ENCODE data around the gene KCNH2.

Gene KCNH2

GRCh38 chr7:150948791-150949251 is 29.3 kb downstream of the KCNH2 start (continued):
- TF ChIP-seq ZNF274 (IDR thresholded peaks at IDR 0.05; ENCODE audit: low read length) (no peak), ZNF274 (tag by site-specific recombination; IDR thresholded peaks at IDR 0.05; ENCODE audit: borderline replicate concordance) (no peak), HOXC10 (CRISPR knock-in tag; IDR thresholded peaks at IDR 0.05) (no peak), RBAK (tag by site-specific recombination; IDR thresholded peaks at IDR 0.05) (no peak), SP2 (tag by site-specific recombination; IDR thresholded peaks at IDR 0.05) (no peak), ZNF585B (tag by site-specific recombination; IDR thresholded peaks at IDR 0.05) (no peak), ZNF548 (tag by site-specific recombination; IDR thresholded peaks at IDR 0.05) (no peak), ZNF629 (tag by site-specific recombination; IDR thresholded peaks at IDR 0.05) (no peak), ZNF624 (tag by site-specific recombination; IDR thresholded peaks at IDR 0.05) (no peak)

DNA sequence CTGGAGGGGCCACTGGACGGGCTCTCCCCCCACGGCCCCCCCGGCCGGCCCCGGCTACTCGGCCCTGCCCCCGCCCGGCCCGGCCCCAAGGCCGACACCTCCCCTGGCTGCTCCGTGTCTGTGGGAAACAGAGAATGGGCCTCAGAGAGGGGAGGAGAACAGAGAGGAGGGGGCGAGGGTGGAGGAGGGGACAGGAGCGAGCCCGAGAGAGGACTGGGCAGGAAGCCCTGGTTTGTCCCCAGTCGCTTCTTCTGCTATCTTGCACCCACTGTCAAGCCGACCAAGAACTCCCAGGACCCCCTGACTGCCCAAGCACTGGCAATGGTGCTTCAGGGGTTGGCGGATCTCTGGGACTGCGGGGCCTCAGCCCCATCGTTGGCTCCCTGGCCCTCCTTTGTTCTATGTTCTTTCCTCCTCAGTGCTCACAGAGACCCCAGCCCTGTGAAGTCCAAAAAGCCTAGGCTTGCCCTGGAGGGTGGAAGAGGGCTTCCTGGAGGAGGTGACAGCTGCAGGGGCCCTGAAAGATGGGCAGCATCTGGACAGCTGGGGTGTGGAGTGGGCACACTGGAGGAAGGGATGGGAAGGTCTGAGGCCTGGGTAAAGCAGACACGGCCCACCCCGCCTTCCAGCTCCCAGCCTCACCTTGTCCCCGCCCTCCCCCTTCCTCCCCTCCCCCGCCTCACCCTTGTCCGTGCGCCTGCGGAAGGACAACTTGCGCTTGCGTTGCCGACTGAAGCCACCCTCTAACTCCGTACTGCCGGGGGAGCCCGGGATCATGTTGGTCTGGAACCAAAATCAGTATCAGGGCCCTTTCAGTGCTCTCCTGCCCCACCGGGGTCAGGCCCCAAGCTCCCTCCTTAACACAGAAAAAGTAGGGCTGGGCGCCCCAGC is 30.1 kb downstream of the KCNH2 start:
- no peak overlapping the region for H3K27ac ChIP-seq (ENCODE audit: extremely low read depth, low read depth, low read length)
- TF ChIP-seq ZNF626 (tag by site-specific recombination; IDR thresholded peaks at IDR 0.05): no peak
- no peak for TF ChIP-seq ZNF416 (tag by site-specific recombination; IDR thresholded peaks at IDR 0.05)
- no peak for TF ChIP-seq ZSCAN4 (tag by site-specific recombination; IDR thresholded peaks at IDR 0.05)
- TF ChIP-seq, protein P1, sequence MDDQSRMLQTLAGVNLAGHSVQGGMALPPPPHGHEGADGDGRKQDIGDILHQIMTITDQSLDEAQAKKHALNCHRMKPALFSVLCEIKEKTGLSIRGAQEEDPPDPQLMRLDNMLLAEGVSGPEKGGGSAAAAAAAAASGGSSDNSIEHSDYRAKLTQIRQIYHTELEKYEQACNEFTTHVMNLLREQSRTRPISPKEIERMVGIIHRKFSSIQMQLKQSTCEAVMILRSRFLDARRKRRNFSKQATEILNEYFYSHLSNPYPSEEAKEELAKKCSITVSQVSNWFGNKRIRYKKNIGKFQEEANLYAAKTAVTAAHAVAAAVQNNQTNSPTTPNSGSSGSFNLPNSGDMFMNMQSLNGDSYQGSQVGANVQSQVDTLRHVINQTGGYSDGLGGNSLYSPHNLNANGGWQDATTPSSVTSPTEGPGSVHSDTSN (CRISPR knock-in tag; IDR thresholded peaks at IDR 0.05): no peak
- no peak for TF ChIP-seq ZNF18 (tag by site-specific recombination; IDR thresholded peaks at IDR 0.05)
- no peaks in the 10 kb centered on the region for H3K4me1 ChIP-seq (ENCODE audit: control insufficient read depth, insufficient read depth, low read length)
- ChIA-PET POLR2A (interaction anchor here (0.6 kb wide), 1 partner anchor 127 kb away, joined by 3 read pairs; no protein-coding TSS in a partner anchor), CTCF (interaction anchor here (0.6 to 2.0 kb wide), 2 partner anchors 50 to 385 kb away, joined by 3 to 5 read pairs; no protein-coding TSS in a partner anchor)
- peaks cover 0 to 5% of the 10 kb centered on the region in 2 experiments; a peak in 1 of 3 replicates for H3K36me3 ChIP-seq (ENCODE audit: control insufficient read depth in 2 of 2, insufficient read depth in 1 of 2, low read length in 2 of 2)
- no peaks in the 10 kb centered on the region for H3K9me3 ChIP-seq (ENCODE audit: control insufficient read depth, insufficient read depth, low read depth, low read length)
- H3K4me3 ChIP-seq (ENCODE audit: low read depth, low read length): no peak overlapping the region

- POLR2A ChIA-PET: interaction anchor here (0.6 kb wide), 1 partner anchor 128 kb away, joined by 3 read pairs; no protein-coding TSS in a partner anchor
- no peak overlapping the region for H3K27ac ChIP-seq (ENCODE audit: extremely low read depth, low read depth, low read length)
- no peak overlapping the region for H3K4me3 ChIP-seq (ENCODE audit: low read depth, low read length)
- CTCF ChIA-PET: interaction anchor here (0.5 to 0.6 kb wide), 3 partner anchors 15 to 386 kb away, joined by 3 read pairs; no protein-coding TSS in a partner anchor
- TF ChIP-seq ZSCAN4 (tag by site-specific recombination; IDR thresholded peaks at IDR 0.05): no peak
- no peak for TF ChIP-seq HOXC10 (CRISPR knock-in tag; IDR thresholded peaks at IDR 0.05)
- no peak for TF ChIP-seq ZNF223 (tag by site-specific recombination; IDR thresholded peaks at IDR 0.05)
- TF ChIP-seq ZNF146 (tag by site-specific recombination; IDR thresholded peaks at IDR 0.05): no peak
- peak; percentile 78 for TF ChIP-seq SCRT2 (tag by site-specific recombination; IDR thresholded peaks at IDR 0.05)
- TF ChIP-seq SP3 (tag by site-specific recombination; IDR thresholded peaks at IDR 0.05): no peak
- TF ChIP-seq ZNF214 (tag by site-specific recombination; IDR thresholded peaks at IDR 0.05; ENCODE audit: borderline replicate concordance): no peak
- no peaks in the 10 kb centered on the region for H3K9me3 ChIP-seq (ENCODE audit: control insufficient read depth, insufficient read depth, low read depth, low read length)
- H3K36me3 ChIP-seq (ENCODE audit: control insufficient read depth in 2 of 2, insufficient read depth in 1 of 2, low read length in 2 of 2): peaks cover 0 to 5% of the 10 kb centered on the region in 2 experiments; a peak in 1 of 3 replicates
- H3K4me1 ChIP-seq (ENCODE audit: control insufficient read depth, insufficient read depth, low read length): no peaks in the 10 kb centered on the region
Observed at GRCh38 chr7:150947241-150947745, 30.8 kb downstream of the KCNH2 start.

All from HEK293 (cell line).